HCT116 (cell line): ENCODE data around the gene NXPH2. TPM values are rescaled to one million over a fixed set of nuclear protein-coding genes. Genes with fewer than 3 reads are reported as not detected.

Experiments
- ATAC-seq: fragments of 200-7000 bp; cut with Tn5 transposase; 2 replicates; pipeline ENCODE4 v1.9.1; 2020; ENCODE audit warnings: mild to moderate bottlenecking, moderate library complexity
- BruUV-seq: library from RNA; stranded (reverse); fragments of 400-500 nt; replicated peaks from 2 replicates; lab custom pipeline; 2021; lab: Mats Ljungman, UMichigan
- CTCF ChIA-PET: fragments of 300-600 bp; sonication (Branson Sonifier 250); formaldehyde crosslinking; loops from one replicate; lab custom pipeline; 2021; ENCODE audit warnings: antibody characterized with exemption; lab: Charles Lee
- POLR2A ChIA-PET: fragments of 300-600, 350-600 bp; sonication (Branson Sonifier 250); formaldehyde crosslinking; loops from one replicate; lab custom pipeline; 2021; ENCODE audit warnings: antibody characterized with exemption; lab: Charles Lee
- RAD21 ChIA-PET, 2 experiments: fragments of 300-600 bp; sonication (Branson Sonifier 250); formaldehyde crosslinking; loops; one replicate each; lab custom pipeline; 2023; ENCODE audit warnings: low total read pairs in 2 of 2; ENCODE audit not compliant: uncharacterized antibody in 2 of 2, unreplicated experiment in 2 of 2, low non-redundant PET in 1 of 2; lab: Charles Lee
- DNase-seq: peaks from one replicate; pipeline ENCODE4 v3.0.0-alpha.2; 2010; ENCODE audit warnings: low read depth, low spot score
- H2AFZ ChIP-seq: fragments of 200-600 bp; shearing (Covaris generic), sonication (generic); 2 replicates; pipeline ENCODE4 v1.6.1; 2017; ENCODE audit warnings: low read depth, mixed run types, mixed read lengths, antibody characterized with exemption, low read length; ENCODE audit not compliant: poor library complexity, severe bottlenecking
- H3K27ac ChIP-seq: 2 replicates; pipeline ENCODE4 v1.5.1; 2012; ENCODE audit warnings: low read depth, low read length
- H3K27me3 ChIP-seq: fragments of 200-600 bp; sonication (generic); 2 replicates; pipeline ENCODE4 v1.6.1; 2016; ENCODE audit warnings: mixed run types, low read length, mixed read lengths; ENCODE audit not compliant: insufficient read depth
- H3K36me3 ChIP-seq, 2 experiments: fragments of 200-500 bp in 1 of 2; fragments of 200-600 bp in 1 of 2; sonication (Bioruptor generic) in 1 of 2; sonication (generic) in 1 of 2; 2 replicates each; pipeline versions ENCODE4 v1.5.1 to v1.6.1; 2014 to 2016; ENCODE audit warnings: low read length in 2 of 2, inconsistent platforms in 1 of 2, mixed read lengths in 1 of 2, mixed run types in 1 of 2; ENCODE audit not compliant: insufficient read depth in 2 of 2, control insufficient read depth in 1 of 2
- H3K4me1 ChIP-seq, 2 experiments: fragments of 200-600 bp in 1 of 2; sonication (generic) in 1 of 2; 2 replicates each; pipeline versions ENCODE4 v1.5.1 to v1.6.1; 2012 to 2017; ENCODE audit warnings: low read length in 2 of 2, inconsistent platforms in 1 of 2, mild to moderate bottlenecking in 1 of 2, mixed read lengths in 1 of 2, mixed run types in 1 of 2, moderate library complexity in 1 of 2; ENCODE audit not compliant: insufficient read depth in 2 of 2, control insufficient read depth in 1 of 2
- H3K4me2 ChIP-seq: fragments of 200-600 bp; sonication (generic); 2 replicates; pipeline ENCODE4 v1.6.1; 2017; ENCODE audit warnings: mixed run types, low read length, mixed read lengths
- H3K4me3 ChIP-seq, 2 experiments: fragments of 200-600 bp in 1 of 2; sonication (generic) in 1 of 2; replicated peaks in 1 of 2; 2 replicates each; pipeline ENCODE4 v1.5.1; 2011 to 2016; ENCODE audit warnings: low read length in 2 of 2, control low read depth in 1 of 2, low read depth in 1 of 2, mild to moderate bottlenecking in 1 of 2, mixed read lengths in 1 of 2, mixed run types in 1 of 2
- H3K79me2 ChIP-seq: fragments of 200-600 bp; sonication (generic); 2 replicates; pipeline ENCODE4 v1.6.1; 2017; ENCODE audit warnings: mild to moderate bottlenecking, mixed run types, low read length, moderate library complexity, mixed read lengths; ENCODE audit not compliant: insufficient read depth
- H3K9ac ChIP-seq: fragments of 200-600 bp; sonication (generic); 2 replicates; pipeline ENCODE4 v1.6.1; 2016; ENCODE audit warnings: low read length, mixed read lengths
- H3K9me2 ChIP-seq: fragments of 200-600 bp; sonication (generic), shearing (Covaris generic); 2 replicates; pipeline ENCODE4 v1.6.1; 2017; ENCODE audit warnings: mixed run types, mild to moderate bottlenecking, moderate library complexity; ENCODE audit not compliant: insufficient read depth
- H3K9me3 ChIP-seq, 2 experiments: fragments of 200-500 bp in 1 of 2; fragments of 200-600 bp in 1 of 2; sonication (Bioruptor generic) in 1 of 2; sonication (generic) in 1 of 2; 2 replicates each; pipeline ENCODE4 v1.6.1; 2014 to 2017; ENCODE audit warnings: low read length in 2 of 2, mixed read lengths in 2 of 2, inconsistent platforms in 1 of 2, low read depth in 1 of 2, mild to moderate bottlenecking in 1 of 2, mixed run types in 1 of 2, moderate library complexity in 1 of 2; ENCODE audit not compliant: control insufficient read depth in 1 of 2, insufficient read depth in 1 of 2
- H4K20me1 ChIP-seq: fragments of 200-600 bp; sonication (generic), shearing (Covaris generic); 2 replicates; pipeline ENCODE4 v1.6.1; 2017; ENCODE audit warnings: mixed run types, mild to moderate bottlenecking, moderate library complexity; ENCODE audit not compliant: insufficient read depth
- CBX3 ChIP-seq: IDR thresholded peaks from 2 replicates; pipeline ENCODE4 v1.6.1; 2012; ENCODE audit warnings: low read depth
- CEBPB ChIP-seq: IDR thresholded peaks from 2 replicates; pipeline ENCODE4 v1.6.1; 2012; ENCODE audit warnings: low read depth
- EGR1 ChIP-seq: IDR thresholded peaks from 2 replicates; pipeline ENCODE4 v1.6.1; 2012; ENCODE audit warnings: low read depth
- ELF1 ChIP-seq: IDR thresholded peaks from 2 replicates; pipeline ENCODE4 v1.6.1; 2012; ENCODE audit warnings: low read depth, borderline replicate concordance
- EZH2 ChIP-seq: fragments of 200-600 bp; sonication (generic); IDR thresholded peaks from 2 replicates; pipeline ENCODE4 v1.6.1; 2017; ENCODE audit warnings: antibody characterized with exemption, mixed run types
- EZH2phosphoT487 ChIP-seq: fragments of 200-600 bp; IDR thresholded peaks from 2 replicates; pipeline ENCODE4 v1.6.1; 2018; ENCODE audit warnings: antibody characterized with exemption, borderline replicate concordance
- JUND ChIP-seq: IDR thresholded peaks from 2 replicates; pipeline ENCODE4 v1.6.1; 2012
- POLR2AphosphoS5 ChIP-seq: IDR thresholded peaks from 2 replicates; pipeline ENCODE4 v1.6.1; 2011; ENCODE audit warnings: mild to moderate bottlenecking, low read depth, low read length, moderate library complexity
- RAD21 ChIP-seq: IDR thresholded peaks from 2 replicates; pipeline ENCODE4 v1.6.1; 2012; ENCODE audit warnings: low read depth, mild to moderate bottlenecking
- REST ChIP-seq: IDR thresholded peaks from 2 replicates; pipeline ENCODE4 v1.6.1; 2012; ENCODE audit warnings: low read depth
- SIN3A ChIP-seq: IDR thresholded peaks from 2 replicates; pipeline ENCODE4 v1.6.1; 2012; ENCODE audit warnings: low read depth
- SP1 ChIP-seq: IDR thresholded peaks from 2 replicates; pipeline ENCODE4 v1.6.1; 2012; ENCODE audit warnings: low read depth
- SRF ChIP-seq: IDR thresholded peaks from 2 replicates; pipeline ENCODE4 v1.6.1; 2012; ENCODE audit warnings: low read depth
- TCF7L2 ChIP-seq: IDR thresholded peaks from 2 replicates; pipeline ENCODE4 v1.7.0; 2011; ENCODE audit warnings: borderline replicate concordance, inconsistent platforms; ENCODE audit not compliant: insufficient read depth, insufficient read length; ENCODE audit errors: extremely low read depth
- YY1 ChIP-seq: IDR thresholded peaks from 2 replicates; pipeline ENCODE4 v1.6.1; 2011; ENCODE audit warnings: low read length, low read depth, moderate library complexity, mild to moderate bottlenecking; ENCODE audit not compliant: insufficient replicate concordance; ENCODE audit errors: extremely low read depth
- ZBTB33 ChIP-seq: IDR thresholded peaks from 2 replicates; pipeline ENCODE4 v1.6.1; 2011; ENCODE audit warnings: mild to moderate bottlenecking, low read length, moderate library complexity; ENCODE audit not compliant: insufficient replicate concordance; ENCODE audit errors: extremely low read depth
- ZFX ChIP-seq: fragments of 450-650 bp; IDR thresholded peaks from 2 replicates; pipeline ENCODE4 v1.6.1; 2017
- ZNF274 ChIP-seq: fragments of 200-500 bp; sonication (Bioruptor generic); IDR thresholded peaks from 2 replicates; pipeline ENCODE4 v1.6.1; 2014; ENCODE audit warnings: mild to moderate bottlenecking, low read depth, low read length, inconsistent platforms
- intact Hi-C: fragments of 100-400 bp; cut with micrococcal nuclease; formaldehyde crosslinking; loops from 2 replicates; pipeline ENCODE4 v1.10.0; 2022
- total RNA-seq: library from RNA; stranded (reverse); gene quantifications from one replicate; pipeline ENCODE4 v1.2.1, GENCODE V29; 2021; ENCODE audit not compliant: unreplicated experiment
- TF ChIP-seq, protein P1 (sequence below): IDR thresholded peaks from 2 replicates; pipeline ENCODE4 v1.6.1; 2012
- TF ChIP-seq, protein P2 (sequence below): IDR thresholded peaks from 2 replicates; pipeline ENCODE4 v1.6.1; 2012

The NXPH2 gene
- total RNA-seq, 1 experiment from 2014 or later: not detected

- no peaks in the 10 kb centered on the region for H3K9me2 ChIP-seq
- H3K27ac ChIP-seq: no peak overlapping the region
- DNase-seq (no peak), ATAC-seq (no peak)
- no peaks in the 10 kb centered on the region for H3K9me3 ChIP-seq
- no peak overlapping the region for H2AFZ ChIP-seq
- H3K4me1 ChIP-seq: peaks cover 0 to 5% of the 10 kb centered on the region in 2 experiments; a peak in 1 of 4 replicates
- ChIA-PET RAD21 (no interaction called here), POLR2A (no interaction called here), CTCF (no interaction called here)
- no peaks in the 10 kb centered on the region for H3K36me3 ChIP-seq
- intact Hi-C loops: no loop called here
- no peak overlapping the region for H3K9ac ChIP-seq
- no peak overlapping the region for H3K4me2 ChIP-seq
- no peaks in the 10 kb centered on the region for H4K20me1 ChIP-seq
- no TSS peak for BruUV-seq
- no peaks in the 10 kb centered on the region for H3K27me3 ChIP-seq
- H3K4me3 ChIP-seq: no peak overlapping the region
- H3K79me2 ChIP-seq: no peaks in the 10 kb centered on the region
- no peak for TF ChIP-seq ZFX
- TF ChIP-seq ZNF274: no peak
- no peak for TF ChIP-seq SP1
- no peak for TF ChIP-seq SRF
- TF ChIP-seq SIN3A: no peak
- TF ChIP-seq ZBTB33: no peak
- no peak for TF ChIP-seq RAD21
- TF ChIP-seq, protein P1, sequence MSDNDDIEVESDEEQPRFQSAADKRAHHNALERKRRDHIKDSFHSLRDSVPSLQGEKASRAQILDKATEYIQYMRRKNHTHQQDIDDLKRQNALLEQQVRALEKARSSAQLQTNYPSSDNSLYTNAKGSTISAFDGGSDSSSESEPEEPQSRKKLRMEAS: no peak
- TF ChIP-seq, protein P2, sequence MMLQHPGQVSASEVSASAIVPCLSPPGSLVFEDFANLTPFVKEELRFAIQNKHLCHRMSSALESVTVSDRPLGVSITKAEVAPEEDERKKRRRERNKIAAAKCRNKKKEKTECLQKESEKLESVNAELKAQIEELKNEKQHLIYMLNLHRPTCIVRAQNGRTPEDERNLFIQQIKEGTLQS: no peak
- TF ChIP-seq CEBPB: no peak
- TF ChIP-seq CBX3: no peak
- TF ChIP-seq POLR2AphosphoS5: no peak
- TF ChIP-seq EZH2phosphoT487: no peak
- TF ChIP-seq REST: no peak
- TF ChIP-seq EZH2: no peak
- no peak for TF ChIP-seq EGR1
- no peak for TF ChIP-seq JUND
- no peak for TF ChIP-seq TCF7L2
- TF ChIP-seq ELF1: no peak
- TF ChIP-seq YY1: no peak
- TF ChIP-seq, all 23 proteins: peak for 0
Observed at GRCh38 chr2:138626148-138626547, 154.0 kb downstream of the NXPH2 start.
